Tibial nerve (tissue), 4 donors: ENCODE measurements around the gene KRT84.

Experiments used
- CTCF ChIP-seq, 5 experiments: fragments of 200-600 bp in 3 of 5; fragments of 450-650 bp in 2 of 5; sonication (generic) in 3 of 5; IDR thresholded peaks; one replicate each; pipeline ENCODE4 v1.5.1; 2016 to 2019; ENCODE audit warnings: antibody characterized with exemption in 5 of 5, mild to moderate bottlenecking in 3 of 5, moderate library complexity in 2 of 5
- EP300 ChIP-seq, 2 donors: sonication (generic); formaldehyde crosslinking; IDR thresholded peaks; one replicate each; pipeline ENCODE4 v1.6.1; 2017; ENCODE audit warnings: antibody characterized with exemption in 2 of 2, mild to moderate bottlenecking in 1 of 2
- POLR2A ChIP-seq, 2 donors: fragments of 450-650 bp; IDR thresholded peaks; one replicate each; pipeline ENCODE4 v1.6.1; 2017; ENCODE audit warnings: antibody characterized with exemption in 2 of 2, mild to moderate bottlenecking in 2 of 2, moderate library complexity in 2 of 2

GRCh38 chr12:52381206-52381605 is 4.2 kb downstream of the KRT84 start:
- no peak for TF ChIP-seq CTCF (IDR thresholded peaks at IDR 0.05)
- no peak for TF ChIP-seq POLR2A (IDR thresholded peaks at IDR 0.05)
- no peak for TF ChIP-seq EP300 (IDR thresholded peaks at IDR 0.05)
